ENCODE results near the gene SNAP91. TPM values are rescaled to one million over a fixed set of nuclear protein-coding genes. Genes with fewer than 3 reads are reported as not detected.
"Not testable (repeated sequence)": the region's sequence is repeated elsewhere in the genome, so short reads cannot be mapped to it uniquely, and the experiment has no call there.

SNAP91 gene
- total RNA-seq, 2 donors from 2014 or later: not detected

DNA sequence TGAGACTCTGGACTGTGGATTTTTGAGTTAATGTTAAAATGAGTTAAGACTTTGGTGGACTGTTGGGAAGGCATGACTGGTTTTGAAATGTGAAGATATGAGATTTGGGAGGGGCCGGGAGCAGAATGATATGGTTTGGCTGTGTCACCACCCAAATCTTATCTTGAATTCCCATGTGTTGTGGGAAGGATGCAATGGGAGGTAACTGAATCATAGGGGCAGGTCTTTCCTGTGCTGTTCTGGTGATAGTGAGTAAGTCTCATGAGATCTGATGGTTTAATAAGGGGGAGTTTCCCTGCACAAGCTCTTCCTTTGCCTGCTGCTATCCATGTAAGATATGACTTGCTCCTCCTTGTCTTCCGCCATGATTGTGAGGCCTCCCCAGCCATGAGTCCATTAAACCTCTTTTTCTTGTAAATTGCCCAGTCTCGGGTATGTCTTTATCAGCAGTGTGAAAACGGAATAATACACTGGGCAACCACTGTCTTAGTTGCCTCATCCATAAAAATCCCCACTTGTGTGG, 137.2 kb downstream of the SNAP91 start:
- not testable (repeated sequence) for H3K9me3 Mint-ChIP-seq; H3K4me3 Mint-ChIP-seq; H3K27me3 Mint-ChIP-seq (ENCODE audit: low read depth); H3K4me1 Mint-ChIP-seq (ENCODE audit: low read depth); DNase-seq; H3K36me3 Mint-ChIP-seq (ENCODE audit: insufficient read depth in 2 of 2); ATAC-seq (replicated peaks in 1 of 2); H3K27ac Mint-ChIP-seq

DNA sequence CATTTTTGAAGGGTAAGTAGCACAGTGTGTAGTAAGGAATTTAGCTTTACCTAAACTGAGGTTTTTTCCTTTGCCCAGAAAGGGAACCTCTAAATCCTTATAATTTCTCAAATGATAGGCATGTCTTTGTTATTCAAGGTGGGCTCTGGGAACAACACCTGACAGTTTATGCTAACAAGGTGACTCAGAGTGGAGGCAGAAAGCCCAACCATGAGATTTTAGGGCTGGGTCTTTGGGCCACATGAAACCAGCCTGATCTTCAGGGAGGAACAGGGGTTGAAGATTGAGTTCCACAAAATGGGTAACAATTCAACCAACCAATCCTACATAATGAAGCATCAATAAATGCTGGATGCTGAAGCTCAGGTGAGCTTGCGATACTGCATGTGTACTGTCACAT, 149.9 kb downstream of the SNAP91 start:
- H3K4me1 Mint-ChIP-seq (ENCODE audit: low read depth): no peaks in the 10 kb centered on the region
- H3K4me3 Mint-ChIP-seq: no peak overlapping the region
- no peaks in the 10 kb centered on the region for H3K27me3 Mint-ChIP-seq (ENCODE audit: low read depth)
- no peak overlapping the region for H3K27ac Mint-ChIP-seq
- peaks cover 0 to 2% of the 10 kb centered on the region in 2 donors for H3K36me3 Mint-ChIP-seq (ENCODE audit: insufficient read depth in 2 of 2)
- no peak for DNase-seq
- peaks cover 1 to 5% of the 10 kb centered on the region in 2 donors for H3K9me3 Mint-ChIP-seq
- ATAC-seq (replicated peaks in 1 of 2): no peak

DNA sequence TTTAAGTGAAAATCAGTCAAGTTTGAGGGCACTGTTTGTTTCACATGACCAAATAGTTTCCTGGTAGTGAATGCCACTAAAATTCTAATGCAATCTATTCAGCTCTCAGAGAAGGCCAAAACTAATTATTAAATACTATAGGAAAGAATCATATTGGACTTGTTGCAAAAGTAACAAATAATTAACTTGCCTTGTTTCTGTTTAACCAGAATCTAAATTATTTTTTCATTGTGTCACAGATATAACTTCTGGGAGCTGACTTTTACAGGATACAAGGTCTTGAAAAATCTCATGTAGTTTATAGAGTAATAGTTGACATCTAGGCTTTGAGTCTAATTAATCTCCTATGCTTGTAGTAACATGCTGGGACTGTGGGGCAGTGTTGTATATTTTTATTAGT, 152.0 kb downstream of the SNAP91 start:
- Mint-ChIP-seq H3K27ac (no peak overlapping the region), H3K36me3 (ENCODE audit: insufficient read depth in 2 of 2) (no peaks in the 10 kb centered on the region), H3K4me1 (ENCODE audit: low read depth) (no peaks in the 10 kb centered on the region), H3K4me3 (no peak overlapping the region), H3K27me3 (ENCODE audit: low read depth) (no peaks in the 10 kb centered on the region), H3K9me3 (no peaks in the 10 kb centered on the region)
- DNase-seq: no peak
- no peak for ATAC-seq (replicated peaks in 1 of 2)

DNA sequence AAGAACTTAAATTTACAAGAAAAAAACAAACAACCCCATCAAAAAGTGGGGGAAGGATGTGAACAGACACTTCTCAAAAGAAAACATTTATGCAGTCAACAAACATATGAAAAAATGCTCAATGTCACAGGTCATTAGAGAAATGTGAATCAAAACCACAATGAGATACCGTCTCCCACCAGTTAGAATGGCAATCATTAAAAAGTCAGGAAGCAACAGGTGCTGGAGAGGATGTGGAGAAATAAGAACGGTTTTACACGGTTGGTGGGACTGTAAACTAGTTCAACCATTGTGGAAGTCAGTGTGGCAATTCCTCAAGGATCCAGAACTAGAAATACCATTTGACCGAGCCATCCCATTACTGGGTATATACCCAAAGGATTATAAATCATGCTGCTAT, 157.2 kb downstream of the SNAP91 start:
- H3K4me3 Mint-ChIP-seq; H3K9me3 Mint-ChIP-seq; DNase-seq; H3K27ac Mint-ChIP-seq; ATAC-seq (replicated peaks in 1 of 2); H3K36me3 Mint-ChIP-seq (ENCODE audit: insufficient read depth in 2 of 2); H3K4me1 Mint-ChIP-seq (ENCODE audit: low read depth): not testable (repeated sequence)
- H3K27me3 Mint-ChIP-seq (ENCODE audit: low read depth): peaks cover 17% of the 10 kb centered on the region

DNA sequence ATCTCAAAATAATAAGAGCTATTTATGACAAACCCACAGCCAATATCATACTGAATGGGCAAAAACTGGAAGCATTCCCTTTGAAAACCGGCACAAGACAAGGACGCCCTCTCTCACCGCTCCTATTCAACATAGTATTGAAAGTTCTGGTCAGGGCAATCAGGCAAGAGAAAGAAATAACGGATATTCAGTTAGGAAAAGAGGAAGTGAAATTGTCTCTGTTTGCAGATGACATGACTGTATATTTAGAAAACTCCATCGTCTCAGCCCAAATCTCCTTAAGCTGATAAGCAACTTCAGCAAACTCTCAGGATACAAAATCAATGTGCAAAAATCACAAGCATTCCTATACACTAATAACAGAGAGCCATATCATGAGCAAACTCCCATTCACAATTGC, 158.4 kb downstream of the SNAP91 start:
- H3K36me3 Mint-ChIP-seq (ENCODE audit: insufficient read depth in 2 of 2); H3K4me3 Mint-ChIP-seq; H3K9me3 Mint-ChIP-seq; H3K4me1 Mint-ChIP-seq (ENCODE audit: low read depth); H3K27ac Mint-ChIP-seq; ATAC-seq (replicated peaks in 1 of 2); DNase-seq: not testable (repeated sequence)
- peaks cover 17% of the 10 kb centered on the region for H3K27me3 Mint-ChIP-seq (ENCODE audit: low read depth)

DNA sequence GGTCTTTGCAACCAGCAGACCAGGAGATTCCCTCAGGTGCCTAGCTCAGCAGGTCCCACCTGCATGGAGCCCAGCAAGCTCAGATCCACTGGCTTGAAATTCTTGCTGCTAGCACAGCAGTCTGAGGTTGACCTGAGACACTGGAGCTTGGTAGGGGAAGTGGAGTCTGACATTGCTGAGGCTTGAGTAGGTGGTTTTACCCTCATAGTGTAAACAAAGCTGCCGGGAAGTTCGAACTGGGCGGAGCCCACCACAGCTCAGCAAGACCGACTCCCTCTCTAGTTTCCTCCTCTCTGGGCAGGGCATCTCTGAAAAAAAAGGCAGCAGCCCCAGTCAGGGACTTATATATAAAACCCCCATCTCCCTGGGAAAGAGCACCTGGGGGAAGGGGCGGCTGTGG, 162.3 kb downstream of the SNAP91 start:
- H3K4me1 Mint-ChIP-seq (ENCODE audit: low read depth): no peaks in the 10 kb centered on the region
- H3K9me3 Mint-ChIP-seq: peaks cover 7 to 14% of the 10 kb centered on the region in 2 donors
- DNase-seq: no peak
- H3K27me3 Mint-ChIP-seq (ENCODE audit: low read depth): peaks cover 17% of the 10 kb centered on the region
- H3K27ac Mint-ChIP-seq: no peak overlapping the region
- peaks cover 5% of the 10 kb centered on the region in 2 donors for H3K36me3 Mint-ChIP-seq (ENCODE audit: insufficient read depth in 2 of 2)
- peak in 1 of 2 donors; percentile 65 for ATAC-seq (replicated peaks in 1 of 2)
- H3K4me3 Mint-ChIP-seq: no peak overlapping the region

GRCh38 chr6:83539678-83540077, 169.2 kb downstream of the SNAP91 start:
- H3K4me3 Mint-ChIP-seq: no peak overlapping the region
- peaks cover 0 to 3% of the 10 kb centered on the region in 2 donors for H3K36me3 Mint-ChIP-seq (ENCODE audit: insufficient read depth in 2 of 2)
- DNase-seq: no peak
- no peaks in the 10 kb centered on the region for H3K27me3 Mint-ChIP-seq (ENCODE audit: low read depth)
- H3K27ac Mint-ChIP-seq: no peak overlapping the region
- no peak for ATAC-seq (replicated peaks in 1 of 2)
- H3K4me1 Mint-ChIP-seq (ENCODE audit: low read depth): no peaks in the 10 kb centered on the region
- H3K9me3 Mint-ChIP-seq: peaks cover 2 to 6% of the 10 kb centered on the region in 2 donors

GRCh38 chr6:83536647-83537589, 172.0 kb downstream of the SNAP91 start:
- no peaks in the 10 kb centered on the region for H3K36me3 Mint-ChIP-seq (ENCODE audit: insufficient read depth in 2 of 2)
- no peak overlapping the region for H3K27ac Mint-ChIP-seq
- peaks cover 8% of the 10 kb centered on the region for H3K27me3 Mint-ChIP-seq (ENCODE audit: low read depth)
- DNase-seq (no peak), ATAC-seq (replicated peaks in 1 of 2) (no peak)
- H3K4me3 Mint-ChIP-seq: no peak overlapping the region
- no peaks in the 10 kb centered on the region for H3K9me3 Mint-ChIP-seq
- H3K4me1 Mint-ChIP-seq (ENCODE audit: low read depth): no peaks in the 10 kb centered on the region

DNA sequence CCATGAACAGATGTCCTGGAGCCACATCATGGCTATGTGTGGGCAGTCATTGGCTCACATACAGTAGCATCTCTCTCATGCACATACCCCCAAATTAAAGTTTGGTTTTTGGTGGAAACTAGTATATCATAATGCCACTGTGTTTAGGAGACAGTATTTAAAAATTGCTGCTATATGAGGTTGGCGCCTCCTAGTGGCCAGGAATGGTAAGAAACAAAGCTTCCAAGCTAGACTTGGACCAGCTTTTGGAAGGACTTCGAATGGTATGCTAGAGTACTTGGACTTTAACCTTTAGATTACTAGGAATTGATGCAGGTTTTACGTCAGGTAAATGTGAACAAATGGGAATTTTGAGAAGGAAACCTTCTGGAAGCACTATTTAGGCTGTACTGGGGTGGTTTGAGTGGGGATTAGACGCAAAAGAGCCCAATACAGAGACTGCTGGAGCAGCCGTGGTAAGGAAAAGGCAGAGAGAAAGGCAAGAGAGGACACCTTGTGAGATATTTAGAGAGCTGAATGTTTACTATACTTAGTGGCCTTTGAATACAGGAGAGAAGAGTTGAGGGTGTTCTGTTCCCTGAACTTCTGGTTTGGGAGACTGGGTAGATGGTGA, 172.8 kb downstream of the SNAP91 start:
- no peak overlapping the region for H3K4me3 Mint-ChIP-seq
- ATAC-seq (replicated peaks in 1 of 2): peak in 1 of 2 donors; percentile 48
- H3K4me1 Mint-ChIP-seq (ENCODE audit: low read depth): no peaks in the 10 kb centered on the region
- no peak overlapping the region for H3K27ac Mint-ChIP-seq
- no peaks in the 10 kb centered on the region for H3K36me3 Mint-ChIP-seq (ENCODE audit: insufficient read depth in 2 of 2)
- H3K9me3 Mint-ChIP-seq: no peaks in the 10 kb centered on the region
- peaks cover 8% of the 10 kb centered on the region for H3K27me3 Mint-ChIP-seq (ENCODE audit: low read depth)
- peak; percentile 33 to 50 for DNase-seq

DNA sequence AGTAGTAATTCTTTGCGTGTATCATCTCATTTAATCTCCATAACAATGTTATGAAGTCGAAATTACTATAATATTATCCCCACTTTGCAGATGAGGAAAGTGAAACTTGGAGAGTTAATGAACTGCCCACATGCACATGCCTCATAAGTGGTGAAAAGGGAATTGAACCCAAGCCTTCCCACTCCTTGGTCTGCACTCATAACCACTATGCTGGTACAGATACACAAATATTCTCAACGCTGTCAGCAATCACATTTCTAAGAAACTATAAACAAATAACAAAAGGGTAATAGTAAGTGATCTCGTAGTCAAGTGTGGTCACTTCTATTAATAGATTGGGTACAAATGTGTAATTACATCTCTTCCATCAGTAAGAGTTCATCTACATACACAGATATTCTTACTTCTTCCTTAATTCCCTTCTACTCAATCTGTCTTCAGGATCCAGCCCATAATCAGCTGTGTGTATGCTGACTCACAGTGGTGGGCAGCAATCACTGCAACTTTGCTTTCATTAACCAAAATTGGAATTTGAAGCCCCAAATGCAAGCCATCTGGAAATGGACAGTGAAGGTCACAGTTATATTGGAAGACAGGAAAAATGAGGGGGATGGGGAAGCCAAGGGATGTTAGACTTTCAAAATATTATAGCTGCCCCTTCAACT, 190.0 kb downstream of the SNAP91 start:
- H3K27me3 Mint-ChIP-seq (ENCODE audit: low read depth): peaks cover 22% of the 10 kb centered on the region
- no peak overlapping the region for H3K27ac Mint-ChIP-seq
- ATAC-seq (replicated peaks in 1 of 2): no peak
- H3K9me3 Mint-ChIP-seq: no peaks in the 10 kb centered on the region
- no peaks in the 10 kb centered on the region for H3K36me3 Mint-ChIP-seq (ENCODE audit: insufficient read depth in 2 of 2)
- no peak for DNase-seq
- no peak overlapping the region for H3K4me3 Mint-ChIP-seq
- H3K4me1 Mint-ChIP-seq (ENCODE audit: low read depth): no peaks in the 10 kb centered on the region

GRCh38 chr6:83517500-83517899, 191.4 kb downstream of the SNAP91 start:
- no peaks in the 10 kb centered on the region for H3K36me3 Mint-ChIP-seq (ENCODE audit: insufficient read depth in 2 of 2)
- no peaks in the 10 kb centered on the region for H3K4me1 Mint-ChIP-seq (ENCODE audit: low read depth)
- no peak overlapping the region for H3K27ac Mint-ChIP-seq
- H3K27me3 Mint-ChIP-seq (ENCODE audit: low read depth): peaks cover 31% of the 10 kb centered on the region
- ATAC-seq (replicated peaks in 1 of 2) (no peak), DNase-seq (no peak)
- no peaks in the 10 kb centered on the region for H3K9me3 Mint-ChIP-seq
- no peak overlapping the region for H3K4me3 Mint-ChIP-seq

GRCh38 chr6:83514866-83515466, 193.9 kb downstream of the SNAP91 start:
- H3K27ac Mint-ChIP-seq: no peak overlapping the region
- peaks cover 4% of the 10 kb centered on the region for H3K4me1 Mint-ChIP-seq (ENCODE audit: low read depth)
- no peaks in the 10 kb centered on the region for H3K9me3 Mint-ChIP-seq
- H3K4me3 Mint-ChIP-seq: no peak overlapping the region
- ATAC-seq (replicated peaks in 1 of 2) (no peak), DNase-seq (peak; percentile 2 to 35)
- H3K36me3 Mint-ChIP-seq (ENCODE audit: insufficient read depth in 2 of 2): no peaks in the 10 kb centered on the region
- peaks cover 45% of the 10 kb centered on the region for H3K27me3 Mint-ChIP-seq (ENCODE audit: low read depth)

GRCh38 chr6:83514466-83514865, 194.4 kb downstream of the SNAP91 start:
- Mint-ChIP-seq H3K36me3 (ENCODE audit: insufficient read depth in 2 of 2) (no peaks in the 10 kb centered on the region), H3K4me1 (ENCODE audit: low read depth) (peaks cover 4% of the 10 kb centered on the region), H3K9me3 (no peaks in the 10 kb centered on the region), H3K4me3 (no peak overlapping the region), H3K27me3 (ENCODE audit: low read depth) (peaks cover 45% of the 10 kb centered on the region), H3K27ac (no peak overlapping the region)
- DNase-seq: no peak
- no peak for ATAC-seq (replicated peaks in 1 of 2)
